ENCODE data around the gene CEP104.

The CEP104 gene

GRCh38 chr1:3838788-3839187 is 18.2 kb downstream of the CEP104 start:
- no peak overlapping the region for H3K27ac Mint-ChIP-seq
- H3K4me1 Mint-ChIP-seq, result no peaks in the 10 kb centered on the region
- no peak overlapping the region for H3K4me3 Mint-ChIP-seq
- H3K27me3 Mint-ChIP-seq, result no peaks in the 10 kb centered on the region
- peaks cover 64% of the 10 kb centered on the region for H3K36me3 Mint-ChIP-seq
- CTCF ChIA-PET, result no interaction called here
- no peak for DNase-seq
- peaks cover 9% of the 10 kb centered on the region for H3K9me3 Mint-ChIP-seq

GRCh38 chr1:3837685-3838084 is 19.3 kb downstream of the CEP104 start:
- Mint-ChIP-seq H3K36me3 (peaks cover 61% of the 10 kb centered on the region), H3K4me3 (no peak overlapping the region), H3K9me3 (peaks cover 9% of the 10 kb centered on the region), H3K27me3 (no peaks in the 10 kb centered on the region), H3K27ac (no peak overlapping the region), H3K4me1 (no peaks in the 10 kb centered on the region)
- DNase-seq, result no peak
- CTCF ChIA-PET, result no interaction called here

GRCh38 chr1:3837200-3837599 is 19.8 kb downstream of the CEP104 start:
- no peaks in the 10 kb centered on the region for H3K4me1 Mint-ChIP-seq
- peaks cover 9% of the 10 kb centered on the region for H3K9me3 Mint-ChIP-seq
- CTCF ChIA-PET, result no interaction called here
- no peak for DNase-seq
- H3K27ac Mint-ChIP-seq, result no peak overlapping the region
- H3K27me3 Mint-ChIP-seq, result no peaks in the 10 kb centered on the region
- H3K4me3 Mint-ChIP-seq, result no peak overlapping the region
- H3K36me3 Mint-ChIP-seq, result peaks cover 61% of the 10 kb centered on the region

- Mint-ChIP-seq H3K4me3 (no peak overlapping the region), H3K36me3 (peaks cover 62% of the 10 kb centered on the region), H3K4me1 (no peaks in the 10 kb centered on the region), H3K9me3 (peaks cover 9% of the 10 kb centered on the region), H3K27me3 (no peaks in the 10 kb centered on the region), H3K27ac (no peak overlapping the region)
- CTCF ChIA-PET, result no interaction called here
- DNase-seq, result no peak
These were observed 20.6 kb downstream of the CEP104 start for GRCh38 chr1:3836421-3836820.

- no peak overlapping the region for H3K27ac Mint-ChIP-seq
- peaks cover 59% of the 10 kb centered on the region for H3K36me3 Mint-ChIP-seq
- H3K27me3 Mint-ChIP-seq, result no peaks in the 10 kb centered on the region
- H3K4me1 Mint-ChIP-seq, result no peaks in the 10 kb centered on the region
- H3K9me3 Mint-ChIP-seq, result peaks cover 9% of the 10 kb centered on the region
- no peak for DNase-seq
- H3K4me3 Mint-ChIP-seq, result no peak overlapping the region
- CTCF ChIA-PET, result no interaction called here
These were observed 22.3 kb downstream of the CEP104 start for GRCh38 chr1:3834701-3835100.

GRCh38 chr1:3831689-3832088 is 25.3 kb downstream of the CEP104 start:
- Mint-ChIP-seq H3K9me3 (no peaks in the 10 kb centered on the region), H3K4me1 (no peaks in the 10 kb centered on the region), H3K4me3 (no peak overlapping the region), H3K27ac (no peak overlapping the region), H3K27me3 (no peaks in the 10 kb centered on the region), H3K36me3 (peaks cover 41% of the 10 kb centered on the region)
- CTCF ChIA-PET, result no interaction called here
- no peak for DNase-seq

- Mint-ChIP-seq H3K4me3 (no peak overlapping the region), H3K4me1 (no peaks in the 10 kb centered on the region), H3K36me3 (peaks cover 36% of the 10 kb centered on the region), H3K27ac (no peak overlapping the region), H3K9me3 (no peaks in the 10 kb centered on the region), H3K27me3 (no peaks in the 10 kb centered on the region)
- CTCF ChIA-PET, result no interaction called here
- no peak for DNase-seq
These were observed 28.6 kb downstream of the CEP104 start for GRCh38 chr1:3828391-3828790.

- H3K36me3 Mint-ChIP-seq, result peaks cover 33% of the 10 kb centered on the region
- no peak overlapping the region for H3K4me3 Mint-ChIP-seq
- no peaks in the 10 kb centered on the region for H3K27me3 Mint-ChIP-seq
- CTCF ChIA-PET, result no interaction called here
- no peak for DNase-seq
- H3K27ac Mint-ChIP-seq, result no peak overlapping the region
- no peaks in the 10 kb centered on the region for H3K4me1 Mint-ChIP-seq
- H3K9me3 Mint-ChIP-seq, result no peaks in the 10 kb centered on the region
These were observed 29.2 kb downstream of the CEP104 start for GRCh38 chr1:3827813-3828307.

GRCh38 chr1:3825356-3825755 is 31.7 kb downstream of the CEP104 start:
- CTCF ChIA-PET, result no interaction called here
- no peaks in the 10 kb centered on the region for H3K27me3 Mint-ChIP-seq
- H3K36me3 Mint-ChIP-seq, result peaks cover 27% of the 10 kb centered on the region

GRCh38 chr1:3824650-3825049 is 32.4 kb downstream of the CEP104 start:
- H3K9me3 Mint-ChIP-seq, result no peaks in the 10 kb centered on the region
- no peaks in the 10 kb centered on the region for H3K27me3 Mint-ChIP-seq
- peaks cover 26% of the 10 kb centered on the region for H3K36me3 Mint-ChIP-seq
- H3K27ac Mint-ChIP-seq, result peak overlapping the region; percentile 73
- H3K4me3 Mint-ChIP-seq, result no peak overlapping the region
- no peaks in the 10 kb centered on the region for H3K4me1 Mint-ChIP-seq
- CTCF ChIA-PET, result no interaction called here
- DNase-seq, result no peak

More at GRCh38 chr1:3825356-3825755, 31.7 kb downstream of the CEP104 start:
- Mint-ChIP-seq H3K4me3 (no peak overlapping the region), H3K27ac (no peak overlapping the region), H3K9me3 (no peaks in the 10 kb centered on the region), H3K4me1 (no peaks in the 10 kb centered on the region)
- DNase-seq, result no peak

- Mint-ChIP-seq H3K27me3 (no peaks in the 10 kb centered on the region), H3K4me1 (no peaks in the 10 kb centered on the region), H3K27ac (no peak overlapping the region), H3K36me3 (peaks cover 17% of the 10 kb centered on the region), H3K4me3 (no peak overlapping the region), H3K9me3 (no peaks in the 10 kb centered on the region)
- DNase-seq, result no peak
- CTCF ChIA-PET, result interaction anchor here (1.2 kb wide), 1 partner anchor 13 kb away, joined by 4 read pairs; no protein-coding TSS in a partner anchor
These were observed 34.6 kb downstream of the CEP104 start for GRCh38 chr1:3822421-3822820.

GRCh38 chr1:3821908-3822307 is 35.1 kb downstream of the CEP104 start:
- CTCF ChIA-PET, result interaction anchor here (1.2 kb wide), 2 partner anchors 12 to 22 kb away, joined by 3 to 4 read pairs; no protein-coding TSS in a partner anchor
- Mint-ChIP-seq H3K4me3 (no peak overlapping the region), H3K27ac (no peak overlapping the region), H3K27me3 (no peaks in the 10 kb centered on the region), H3K4me1 (no peaks in the 10 kb centered on the region), H3K9me3 (no peaks in the 10 kb centered on the region), H3K36me3 (peaks cover 17% of the 10 kb centered on the region)
- no peak for DNase-seq

- peaks cover 17% of the 10 kb centered on the region for H3K36me3 Mint-ChIP-seq
- no peak for DNase-seq
- no peaks in the 10 kb centered on the region for H3K9me3 Mint-ChIP-seq
- H3K27me3 Mint-ChIP-seq, result no peaks in the 10 kb centered on the region
- no peak overlapping the region for H3K27ac Mint-ChIP-seq
- no peaks in the 10 kb centered on the region for H3K4me1 Mint-ChIP-seq
- CTCF ChIA-PET, result interaction anchor here (1.2 to 1.4 kb wide), 3 partner anchors 12 to 22 kb away, joined by 3 to 4 read pairs (median 3); no protein-coding TSS in a partner anchor
- no peak overlapping the region for H3K4me3 Mint-ChIP-seq
These were observed 35.6 kb downstream of the CEP104 start for GRCh38 chr1:3821447-3821846.

- Mint-ChIP-seq H3K9me3 (no peaks in the 10 kb centered on the region), H3K27ac (no peak overlapping the region), H3K4me3 (no peak overlapping the region), H3K27me3 (no peaks in the 10 kb centered on the region), H3K36me3 (peaks cover 17% of the 10 kb centered on the region), H3K4me1 (no peaks in the 10 kb centered on the region)
- CTCF ChIA-PET, result interaction anchor here (1.2 to 1.4 kb wide), 2 partner anchors 19 to 22 kb away, joined by 3 read pairs; no protein-coding TSS in a partner anchor
- no peak for DNase-seq
These were observed 36.0 kb downstream of the CEP104 start for GRCh38 chr1:3821004-3821403.

GRCh38 chr1:3820316-3820715 is 36.7 kb downstream of the CEP104 start:
- Mint-ChIP-seq H3K27me3 (no peaks in the 10 kb centered on the region), H3K4me3 (no peak overlapping the region), H3K27ac (no peak overlapping the region), H3K9me3 (no peaks in the 10 kb centered on the region), H3K36me3 (peaks cover 15% of the 10 kb centered on the region), H3K4me1 (no peaks in the 10 kb centered on the region)
- CTCF ChIA-PET, result interaction anchor here (1.4 kb wide), 1 partner anchor 19 kb away, joined by 3 read pairs; no protein-coding TSS in a partner anchor
- no peak for DNase-seq

All from activated naive CD4-positive, alpha-beta T cell treated with anti-CD3 and anti-CD28 coated beads, Interleukin-2, amount 10 ng/mL, durations not matched to agents 7 days and 5 days (primary cell).